Panc1 (cell line): ENCODE measurements around the gene TBX2. TPM values are rescaled to one million over a fixed set of nuclear protein-coding genes. Genes with fewer than 3 reads are reported as not detected.
A peak's percentile ranks its signal among the peaks of the same experiment; 100 is the strongest.

ENCODE experiments used
- ATAC-seq: fragments of 200-7000 bp; cut with Tn5 transposase; 2 replicates; pipeline ENCODE4 v1.9.1; 2020; ENCODE audit warnings: mild to moderate bottlenecking, moderate library complexity
- BruUV-seq: library from RNA; stranded (reverse); fragments of 400-500 nt; replicated peaks from 2 replicates; lab custom pipeline; 2021; lab: Mats Ljungman, UMichigan
- CTCF ChIA-PET: fragments of 300-600 bp; sonication (Branson Sonifier 250); formaldehyde crosslinking; loops from one replicate; lab custom pipeline; 2022; ENCODE audit warnings: antibody characterized with exemption; lab: Charles Lee
- POLR2A ChIA-PET: fragments of 300-600 bp; sonication (Branson Sonifier 250); formaldehyde crosslinking; loops from one replicate; lab custom pipeline; 2022; ENCODE audit warnings: antibody characterized with exemption; lab: Charles Lee
- DNase-seq: peaks from one replicate; pipeline ENCODE4 v3.0.0-alpha.2; 2010; ENCODE audit warnings: low read depth, low spot score
- H3K27ac ChIP-seq: 2 replicates; pipeline ENCODE4 v1.5.1; 2011; ENCODE audit warnings: mild to moderate bottlenecking, low read length, inconsistent platforms
- H3K27me3 ChIP-seq: fragments of 200-500 bp; sonication (Bioruptor generic); 2 replicates; pipeline ENCODE4 v1.6.0; 2014; ENCODE audit warnings: low read length, inconsistent platforms; ENCODE audit not compliant: control insufficient read depth, insufficient read depth
- H3K36me3 ChIP-seq: fragments of 200-500 bp; sonication (Bioruptor generic); 2 replicates; pipeline ENCODE4 v1.5.1; 2014; ENCODE audit warnings: inconsistent platforms, mild to moderate bottlenecking, low read length, moderate library complexity; ENCODE audit not compliant: control insufficient read depth, insufficient read depth
- H3K4me1 ChIP-seq: 2 replicates; pipeline ENCODE4 v1.5.1; 2011; ENCODE audit warnings: inconsistent platforms, mild to moderate bottlenecking, low read length, moderate library complexity; ENCODE audit not compliant: control insufficient read depth, insufficient read depth
- H3K4me3 ChIP-seq, 2 experiments: 2 replicates each; pipeline ENCODE4 v1.5.1; 2011 to 2012; ENCODE audit warnings: low read depth in 2 of 2, low read length in 2 of 2, mild to moderate bottlenecking in 2 of 2, inconsistent platforms in 1 of 2, moderate library complexity in 1 of 2
- H3K9me3 ChIP-seq: fragments of 200-500 bp; sonication (Bioruptor generic); 2 replicates; pipeline ENCODE4 v1.5.1; 2014; ENCODE audit warnings: low read depth, mild to moderate bottlenecking, inconsistent platforms, low read length, moderate library complexity; ENCODE audit not compliant: control insufficient read depth, insufficient read depth
- POLR2AphosphoS5 ChIP-seq: IDR thresholded peaks from 2 replicates; pipeline ENCODE4 v1.6.1; 2012; ENCODE audit warnings: mild to moderate bottlenecking, low read depth, low read length, moderate library complexity
- SIN3A ChIP-seq: IDR thresholded peaks from 2 replicates; pipeline ENCODE4 v1.6.1; 2012; ENCODE audit warnings: low read depth, mild to moderate bottlenecking, low read length, moderate library complexity, borderline replicate concordance; ENCODE audit not compliant: insufficient read depth
- TCF7L2 ChIP-seq: IDR thresholded peaks from 2 replicates; pipeline ENCODE4 v1.6.1; 2011; ENCODE audit warnings: mild to moderate bottlenecking, low read depth, low read length, inconsistent platforms
- in situ Hi-C: cut with HindIII; loops from 2 replicates; pipeline ENCODE4 v1.10.0; 2016; ENCODE audit warnings: low sequenced_read_pairs, low pct_unique_long_range_greater_than_20kb
- intact Hi-C: fragments of 100-400 bp; cut with micrococcal nuclease; formaldehyde crosslinking; loops from one replicate; pipeline ENCODE4 v1.10.0; 2022; ENCODE audit not compliant: unreplicated experiment
- total RNA-seq: library from RNA; stranded (reverse); gene quantifications from one replicate; pipeline ENCODE4 v1.2.1, GENCODE V29; 2021; ENCODE audit not compliant: unreplicated experiment
- TF ChIP-seq, protein P1 (sequence below), 2 experiments: IDR thresholded peaks; 2 replicates each; pipeline ENCODE4 v1.6.1; 2011 to 2012; ENCODE audit warnings: low read depth in 2 of 2, control low read depth in 1 of 2, low read length in 1 of 2, mild to moderate bottlenecking in 1 of 2, moderate library complexity in 1 of 2; ENCODE audit not compliant: insufficient read depth in 1 of 2
- TF ChIP-seq, protein P2 (sequence below): fragments of 450-650 bp; IDR thresholded peaks from 2 replicates; pipeline ENCODE4 v1.5.1; 2017; ENCODE audit warnings: mild to moderate bottlenecking

TBX2 gene
- total RNA-seq, 1 experiment from 2014 or later: 35.6 TPM

DNA sequence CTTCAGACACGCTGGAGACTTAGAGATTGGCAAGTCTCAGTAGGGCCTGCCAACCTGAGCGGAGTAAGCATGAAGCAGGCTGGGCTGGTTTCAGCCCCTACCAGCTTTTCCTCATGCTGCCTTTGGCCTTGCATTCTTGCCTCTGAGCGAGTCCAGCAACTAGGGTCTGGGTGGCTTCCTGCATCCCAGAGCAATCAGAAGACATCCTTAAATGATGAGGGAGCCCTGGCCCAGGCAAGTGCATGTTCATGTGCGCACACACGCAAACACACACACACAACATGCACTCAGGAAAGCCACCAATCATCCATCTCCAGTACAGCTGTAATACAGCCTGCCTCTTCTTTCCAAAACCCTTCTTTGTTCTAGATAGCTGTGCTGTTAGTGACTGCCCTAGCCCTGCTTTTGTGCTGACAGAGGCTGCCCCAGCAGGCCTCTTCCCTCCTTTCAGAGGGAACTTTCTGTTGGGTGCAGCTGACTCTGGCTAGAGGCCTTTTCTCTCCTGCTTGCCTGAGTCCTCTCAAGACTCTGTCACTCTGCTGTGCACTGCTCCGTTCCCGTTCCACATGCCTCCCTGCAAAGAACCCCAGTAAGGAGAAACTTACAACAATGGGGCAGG, 30.7 kb upstream of the TBX2 start:
- TF ChIP-seq POLR2AphosphoS5: no peak
- POLR2A ChIA-PET: no interaction called here
- in situ Hi-C loops: no loop called here

DNA sequence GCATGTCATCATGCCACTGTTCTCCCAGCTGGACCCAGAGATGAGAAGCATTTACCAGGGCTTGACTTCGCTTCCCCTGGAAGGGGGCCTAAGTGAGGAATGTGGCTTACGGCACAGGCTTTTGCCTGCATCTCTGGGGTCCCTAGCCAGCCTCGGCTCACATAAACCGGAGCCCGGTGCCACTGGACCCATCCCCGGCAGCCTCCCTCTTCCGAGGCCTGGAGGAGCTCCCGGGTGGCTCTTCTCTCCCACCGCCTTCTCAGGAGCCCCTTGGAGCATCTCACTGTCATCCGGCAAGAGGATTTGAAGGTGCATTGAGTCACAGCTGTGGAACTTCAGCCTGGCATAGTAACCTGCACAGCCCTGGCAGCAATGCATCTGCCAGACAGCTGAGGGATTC, 29.9 kb upstream of the TBX2 start:
- TF ChIP-seq TCF7L2 (no peak), POLR2AphosphoS5 (no peak), SIN3A (no peak)
- TF ChIP-seq, protein P1, sequence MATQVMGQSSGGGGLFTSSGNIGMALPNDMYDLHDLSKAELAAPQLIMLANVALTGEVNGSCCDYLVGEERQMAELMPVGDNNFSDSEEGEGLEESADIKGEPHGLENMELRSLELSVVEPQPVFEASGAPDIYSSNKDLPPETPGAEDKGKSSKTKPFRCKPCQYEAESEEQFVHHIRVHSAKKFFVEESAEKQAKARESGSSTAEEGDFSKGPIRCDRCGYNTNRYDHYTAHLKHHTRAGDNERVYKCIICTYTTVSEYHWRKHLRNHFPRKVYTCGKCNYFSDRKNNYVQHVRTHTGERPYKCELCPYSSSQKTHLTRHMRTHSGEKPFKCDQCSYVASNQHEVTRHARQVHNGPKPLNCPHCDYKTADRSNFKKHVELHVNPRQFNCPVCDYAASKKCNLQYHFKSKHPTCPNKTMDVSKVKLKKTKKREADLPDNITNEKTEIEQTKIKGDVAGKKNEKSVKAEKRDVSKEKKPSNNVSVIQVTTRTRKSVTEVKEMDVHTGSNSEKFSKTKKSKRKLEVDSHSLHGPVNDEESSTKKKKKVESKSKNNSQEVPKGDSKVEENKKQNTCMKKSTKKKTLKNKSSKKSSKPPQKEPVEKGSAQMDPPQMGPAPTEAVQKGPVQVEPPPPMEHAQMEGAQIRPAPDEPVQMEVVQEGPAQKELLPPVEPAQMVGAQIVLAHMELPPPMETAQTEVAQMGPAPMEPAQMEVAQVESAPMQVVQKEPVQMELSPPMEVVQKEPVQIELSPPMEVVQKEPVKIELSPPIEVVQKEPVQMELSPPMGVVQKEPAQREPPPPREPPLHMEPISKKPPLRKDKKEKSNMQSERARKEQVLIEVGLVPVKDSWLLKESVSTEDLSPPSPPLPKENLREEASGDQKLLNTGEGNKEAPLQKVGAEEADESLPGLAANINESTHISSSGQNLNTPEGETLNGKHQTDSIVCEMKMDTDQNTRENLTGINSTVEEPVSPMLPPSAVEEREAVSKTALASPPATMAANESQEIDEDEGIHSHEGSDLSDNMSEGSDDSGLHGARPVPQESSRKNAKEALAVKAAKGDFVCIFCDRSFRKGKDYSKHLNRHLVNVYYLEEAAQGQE (IDR thresholded peaks at IDR 0.05; ENCODE audit: insufficient read depth in 1 of 2, low read depth in 2 of 2, low read length in 1 of 2): no peak
- TF ChIP-seq, protein P2, sequence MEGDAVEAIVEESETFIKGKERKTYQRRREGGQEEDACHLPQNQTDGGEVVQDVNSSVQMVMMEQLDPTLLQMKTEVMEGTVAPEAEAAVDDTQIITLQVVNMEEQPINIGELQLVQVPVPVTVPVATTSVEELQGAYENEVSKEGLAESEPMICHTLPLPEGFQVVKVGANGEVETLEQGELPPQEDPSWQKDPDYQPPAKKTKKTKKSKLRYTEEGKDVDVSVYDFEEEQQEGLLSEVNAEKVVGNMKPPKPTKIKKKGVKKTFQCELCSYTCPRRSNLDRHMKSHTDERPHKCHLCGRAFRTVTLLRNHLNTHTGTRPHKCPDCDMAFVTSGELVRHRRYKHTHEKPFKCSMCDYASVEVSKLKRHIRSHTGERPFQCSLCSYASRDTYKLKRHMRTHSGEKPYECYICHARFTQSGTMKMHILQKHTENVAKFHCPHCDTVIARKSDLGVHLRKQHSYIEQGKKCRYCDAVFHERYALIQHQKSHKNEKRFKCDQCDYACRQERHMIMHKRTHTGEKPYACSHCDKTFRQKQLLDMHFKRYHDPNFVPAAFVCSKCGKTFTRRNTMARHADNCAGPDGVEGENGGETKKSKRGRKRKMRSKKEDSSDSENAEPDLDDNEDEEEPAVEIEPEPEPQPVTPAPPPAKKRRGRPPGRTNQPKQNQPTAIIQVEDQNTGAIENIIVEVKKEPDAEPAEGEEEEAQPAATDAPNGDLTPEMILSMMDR: no peak
- H3K4me3 ChIP-seq: no peak overlapping the region
- no peaks in the 10 kb centered on the region for H3K4me1 ChIP-seq
- ATAC-seq (no peak), DNase-seq (no peak)
- no peaks in the 10 kb centered on the region for H3K36me3 ChIP-seq
- H3K27ac ChIP-seq: no peak overlapping the region
- ChIA-PET POLR2A (no interaction called here), CTCF (no interaction called here)
- in situ Hi-C loops: no loop called here
- BruUV-seq: no TSS peak
- H3K9me3 ChIP-seq: no peaks in the 10 kb centered on the region
- intact Hi-C loops: no loop called here
- no peaks in the 10 kb centered on the region for H3K27me3 ChIP-seq

More for the DNA sequence above, 30.7 kb upstream of the TBX2 start:
- no peak for DNase-seq
- H3K9me3 ChIP-seq: no peaks in the 10 kb centered on the region
- H3K27me3 ChIP-seq: no peaks in the 10 kb centered on the region
- CTCF ChIA-PET: no interaction called here
- no peak overlapping the region for H3K4me3 ChIP-seq
- H3K27ac ChIP-seq: no peak overlapping the region
- BruUV-seq: no TSS peak
- H3K4me1 ChIP-seq: no peaks in the 10 kb centered on the region
- peak; percentile 32; the same call in 1 of the 2 replicates for ATAC-seq
- intact Hi-C loops: no loop called here
- no peaks in the 10 kb centered on the region for H3K36me3 ChIP-seq

DNA sequence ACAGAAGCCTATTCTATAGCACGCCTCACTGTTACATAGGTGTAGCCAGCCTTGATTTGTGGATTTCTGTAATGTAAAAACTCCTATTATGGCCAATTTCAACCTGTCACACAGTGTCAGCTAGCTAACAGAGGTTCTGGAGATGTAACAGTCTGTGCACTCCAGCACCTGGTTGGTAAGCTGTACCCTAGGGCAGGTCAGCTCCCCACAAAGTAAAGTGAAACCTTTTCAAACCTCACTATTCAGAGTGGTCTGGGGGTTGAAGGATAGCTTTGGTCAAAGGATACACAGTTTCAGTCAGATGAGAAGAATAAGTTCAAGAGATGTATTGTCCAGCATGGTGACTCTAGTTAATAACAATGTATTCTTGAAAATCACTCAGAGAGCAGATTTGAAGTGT, 28.5 kb upstream of the TBX2 start:
- Histone ChIP-seq H3K4me3 (no peak overlapping the region), H3K36me3 (no peaks in the 10 kb centered on the region), H3K9me3 (no peaks in the 10 kb centered on the region), H3K4me1 (no peaks in the 10 kb centered on the region), H3K27ac (peak overlapping the region; percentile 19; the same call in 1 of the 2 replicates), H3K27me3 (no peaks in the 10 kb centered on the region)
- DNase-seq (no peak), ATAC-seq (no peak)
- in situ Hi-C loops (no loop called here), intact Hi-C loops (no loop called here)
- no peak for TF ChIP-seq SIN3A
- TF ChIP-seq, protein P1 (IDR thresholded peaks at IDR 0.05; ENCODE audit: insufficient read depth in 1 of 2, low read depth in 2 of 2, low read length in 1 of 2): no peak
- TF ChIP-seq POLR2AphosphoS5: no peak
- TF ChIP-seq, protein P2: no peak
- no peak for TF ChIP-seq TCF7L2
- BruUV-seq: no TSS peak
- ChIA-PET CTCF (no interaction called here), POLR2A (interaction anchor here (0.5 kb wide), 1 partner anchor 71 kb away, joined by 3 read pairs; no protein-coding TSS in a partner anchor)
